ENCODE data around the gene SLC11A2. TPM values are rescaled to one million over a fixed set of nuclear protein-coding genes. Genes with fewer than 3 reads are reported as not detected.

SLC11A2 gene
- total RNA-seq, 3 donors from 2014 or later: 52.2 to 103 (median 91.0) TPM

- no peak for DNase-seq (ENCODE audit: low spot score in 2 of 2)
- no peak for TF ChIP-seq POLR2A (IDR thresholded peaks at IDR 0.05)
- TF ChIP-seq POLR2AphosphoS5 (IDR thresholded peaks at IDR 0.05): no peak
- no peak for TF ChIP-seq CTCF (IDR thresholded peaks at IDR 0.05)
- Histone ChIP-seq H3K9me3 (no peaks in the 10 kb centered on the region), H3K4me1 (peaks cover 0 to 8% of the 10 kb centered on the region in 2 donors), H3K36me3 (no peaks in the 10 kb centered on the region), H3K27me3 (no peaks in the 10 kb centered on the region), H3K27ac (peak overlapping the region; percentile 3 to 99), H3K4me3 (no peak overlapping the region)
- intact Hi-C loops (cut with DNase I; ENCODE audit: low total_unique reads): no loop called here
Observed at GRCh38 chr12:51027342-51027835, 1.2 kb upstream of the SLC11A2 start.

GRCh38 chr12:51025338-51025835 is 797 bp downstream of the SLC11A2 start:
- Histone ChIP-seq H3K27me3 (no peaks in the 10 kb centered on the region), H3K27ac (peak overlapping the region; percentile 98 to 99), H3K36me3 (no peaks in the 10 kb centered on the region), H3K4me3 (peak overlapping the region; percentile 73 to 85 (median 80)), H3K4me1 (peaks cover 0 to 8% of the 10 kb centered on the region in 2 donors), H3K9me3 (no peaks in the 10 kb centered on the region)
- no peak for TF ChIP-seq POLR2A (IDR thresholded peaks at IDR 0.05)
- no peak for TF ChIP-seq POLR2AphosphoS5 (IDR thresholded peaks at IDR 0.05)
- no peak for TF ChIP-seq CTCF (IDR thresholded peaks at IDR 0.05)
- no peak for DNase-seq (ENCODE audit: low spot score in 2 of 2)
- intact Hi-C loops (cut with DNase I; ENCODE audit: low total_unique reads): no loop called here

GRCh38 chr12:51023625-51024382 is 2.4 kb downstream of the SLC11A2 start:
- TF ChIP-seq POLR2AphosphoS5 (IDR thresholded peaks at IDR 0.05) (no peak), CTCF (IDR thresholded peaks at IDR 0.05) (no peak), POLR2A (IDR thresholded peaks at IDR 0.05) (no peak)
- Histone ChIP-seq H3K27ac (peak overlapping the region; percentile 98 to 99), H3K4me3 (peak overlapping the region; percentile 73 to 85 (median 80)), H3K9me3 (no peaks in the 10 kb centered on the region), H3K36me3 (no peaks in the 10 kb centered on the region), H3K27me3 (no peaks in the 10 kb centered on the region), H3K4me1 (peaks cover 0 to 8% of the 10 kb centered on the region in 2 donors)
- DNase-seq (ENCODE audit: low spot score in 2 of 2): no peak
- intact Hi-C loops (cut with DNase I; ENCODE audit: low total_unique reads): no loop called here

- H3K4me1 ChIP-seq: peaks cover 0 to 8% of the 10 kb centered on the region in 2 donors
- peak overlapping the region; percentile 22 to 99 for H3K27ac ChIP-seq
- H3K27me3 ChIP-seq: no peaks in the 10 kb centered on the region
- no peaks in the 10 kb centered on the region for H3K36me3 ChIP-seq
- intact Hi-C loops (cut with DNase I; ENCODE audit: low total_unique reads): no loop called here
- TF ChIP-seq POLR2AphosphoS5 (IDR thresholded peaks at IDR 0.05): no peak
- TF ChIP-seq CTCF (IDR thresholded peaks at IDR 0.05): no peak
- no peak for TF ChIP-seq POLR2A (IDR thresholded peaks at IDR 0.05)
- no peak overlapping the region for H3K4me3 ChIP-seq
- DNase-seq (ENCODE audit: low spot score in 2 of 2): no peak
- no peaks in the 10 kb centered on the region for H3K9me3 ChIP-seq
Observed at GRCh38 chr12:51021694-51022093, 4.5 kb downstream of the SLC11A2 start.

Measured in breast epithelium (tissue), 4 donors.